ENCODE data around the gene SUPT20H.
"Not testable (repeated sequence)": the region's sequence is repeated elsewhere in the genome, so short reads cannot be mapped to it uniquely, and the experiment has no call there.

The SUPT20H gene

DNA sequence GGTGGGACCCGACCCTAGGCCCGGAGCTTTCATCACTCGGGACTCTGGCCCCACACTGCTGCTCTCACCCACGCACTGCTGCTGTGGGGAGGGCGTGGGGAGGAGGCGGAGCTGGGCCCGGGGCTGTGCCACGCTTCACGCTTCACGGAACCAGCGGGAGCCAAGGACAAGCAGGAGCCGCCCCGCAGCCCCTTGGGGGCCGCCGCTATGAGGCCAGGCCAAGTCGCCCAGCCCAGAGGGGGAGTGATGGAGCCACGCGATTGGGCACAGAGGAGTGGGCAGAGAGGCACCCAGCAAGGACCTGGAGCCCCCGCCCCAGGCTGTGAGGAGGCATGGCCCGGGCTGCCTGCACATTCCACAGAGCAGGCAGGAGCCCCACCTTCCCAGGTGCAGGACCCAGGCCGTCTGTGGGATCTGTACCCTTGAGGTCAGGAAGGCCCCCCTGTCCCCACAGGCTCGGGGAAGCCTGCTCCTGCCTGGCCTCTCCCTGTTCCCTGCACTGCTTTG is 10.2 kb upstream of the SUPT20H start:
- no peak for TF ChIP-seq HDGF (IDR thresholded peaks at IDR 0.05; ENCODE audit: borderline replicate concordance)
- TF ChIP-seq SUZ12 (IDR thresholded peaks at IDR 0.05) = no peak
- TF ChIP-seq NFRKB (IDR thresholded peaks at IDR 0.05) = no peak
- TF ChIP-seq, protein P1, sequence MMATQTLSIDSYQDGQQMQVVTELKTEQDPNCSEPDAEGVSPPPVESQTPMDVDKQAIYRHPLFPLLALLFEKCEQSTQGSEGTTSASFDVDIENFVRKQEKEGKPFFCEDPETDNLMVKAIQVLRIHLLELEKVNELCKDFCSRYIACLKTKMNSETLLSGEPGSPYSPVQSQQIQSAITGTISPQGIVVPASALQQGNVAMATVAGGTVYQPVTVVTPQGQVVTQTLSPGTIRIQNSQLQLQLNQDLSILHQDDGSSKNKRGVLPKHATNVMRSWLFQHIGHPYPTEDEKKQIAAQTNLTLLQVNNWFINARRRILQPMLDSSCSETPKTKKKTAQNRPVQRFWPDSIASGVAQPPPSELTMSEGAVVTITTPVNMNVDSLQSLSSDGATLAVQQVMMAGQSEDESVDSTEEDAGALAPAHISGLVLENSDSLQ (IDR thresholded peaks at IDR 0.05) = no peak
- TF ChIP-seq TARDBP (IDR thresholded peaks at IDR 0.05) = no peak
- no peak for TF ChIP-seq ELF4 (IDR thresholded peaks at IDR 0.05)
- no peak for TF ChIP-seq BHLHE40 (IDR thresholded peaks at IDR 0.05; ENCODE audit: borderline replicate concordance)
- TF ChIP-seq SP1 (IDR thresholded peaks at IDR 0.05) = no peak
- no peak for TF ChIP-seq L3MBTL2 (conservative IDR thresholded peaks at IDR 0.05)
- no peak for TF ChIP-seq CTBP1 (IDR thresholded peaks at IDR 0.05; ENCODE audit: borderline replicate concordance)
- TF ChIP-seq LEF1 (IDR thresholded peaks at IDR 0.05; ENCODE audit: borderline replicate concordance) = no peak
- no peak for TF ChIP-seq FOXM1 (IDR thresholded peaks at IDR 0.05; ENCODE audit: borderline replicate concordance)
- no peak for TF ChIP-seq FOXA1 (IDR thresholded peaks at IDR 0.05)
- no peak for TF ChIP-seq ARNT (IDR thresholded peaks at IDR 0.05)
- no peak for TF ChIP-seq FOXK2 (IDR thresholded peaks at IDR 0.05)
- no peak for TF ChIP-seq ZNF384 (IDR thresholded peaks at IDR 0.05)
- DNase-seq (ENCODE audit: extremely low spot score) = no peak
- ChIA-PET POLR2A (interaction anchor here (1.8 kb wide), 1 partner anchor 69 kb away, joined by 7 read pairs; the partner anchor contains the start of gene EXOSC8), CTCF (interaction anchor here (0.5 kb wide), 1 partner anchor 70 kb away, joined by 3 read pairs; no protein-coding TSS in a partner anchor)

DNA sequence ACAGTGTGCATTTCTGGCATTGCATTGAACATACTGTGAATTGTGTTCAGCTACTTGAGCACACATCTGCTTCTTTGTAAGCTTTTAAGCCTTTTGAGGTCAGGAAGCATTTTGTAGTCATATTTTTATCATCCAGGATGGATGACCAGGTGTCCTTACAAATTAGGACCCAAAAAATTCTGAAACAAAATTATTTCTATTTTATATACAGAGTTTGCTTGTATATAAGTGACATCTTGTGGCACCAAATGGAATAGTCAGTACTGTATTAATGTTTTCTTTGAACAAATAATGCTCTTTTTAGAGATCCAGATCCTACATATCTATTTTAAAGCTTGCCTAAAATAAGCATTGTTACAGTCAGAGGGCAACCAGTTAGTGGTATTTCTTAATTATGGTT is 9.5 kb upstream of the SUPT20H start:
- ChIA-PET CTCF (interaction anchor here (0.5 kb wide), 1 partner anchor 69 kb away, joined by 3 read pairs; no protein-coding TSS in a partner anchor), POLR2A (no interaction called here)

DNA sequence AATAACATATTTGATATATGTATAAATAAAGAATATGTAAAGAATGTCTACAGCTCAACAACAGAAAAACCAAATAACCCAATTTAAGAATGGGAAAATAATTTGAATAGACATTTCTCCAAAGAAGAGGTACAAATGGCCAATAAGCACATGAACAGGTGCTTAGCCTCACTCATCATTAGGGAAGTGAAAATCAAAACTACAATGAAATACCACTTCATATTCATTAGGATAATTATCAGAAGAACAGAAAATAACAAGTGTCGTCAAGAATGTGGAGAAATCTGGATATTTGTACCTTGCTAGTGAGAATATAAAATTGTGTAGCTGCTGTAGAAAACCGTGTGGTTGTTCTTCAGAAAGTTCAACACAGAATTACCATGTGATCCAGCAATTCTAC is 8.4 kb upstream of the SUPT20H start:
- TF ChIP-seq FOXM1 (IDR thresholded peaks at IDR 0.05; ENCODE audit: borderline replicate concordance) = no peak
- no peak for TF ChIP-seq TARDBP (IDR thresholded peaks at IDR 0.05)
- TF ChIP-seq BHLHE40 (IDR thresholded peaks at IDR 0.05; ENCODE audit: borderline replicate concordance) = no peak
- TF ChIP-seq CTBP1 (IDR thresholded peaks at IDR 0.05; ENCODE audit: borderline replicate concordance) = no peak
- TF ChIP-seq FOXK2 (IDR thresholded peaks at IDR 0.05) = no peak
- TF ChIP-seq, protein P1 (IDR thresholded peaks at IDR 0.05) = no peak
- no peak for TF ChIP-seq LEF1 (IDR thresholded peaks at IDR 0.05; ENCODE audit: borderline replicate concordance)
- TF ChIP-seq ARNT (IDR thresholded peaks at IDR 0.05) = no peak
- no peak for TF ChIP-seq NFRKB (IDR thresholded peaks at IDR 0.05)
- TF ChIP-seq SUZ12 (IDR thresholded peaks at IDR 0.05) = no peak
- TF ChIP-seq FOXA1 (IDR thresholded peaks at IDR 0.05) = no peak
- TF ChIP-seq L3MBTL2 (conservative IDR thresholded peaks at IDR 0.05) = no peak
- TF ChIP-seq HDGF (IDR thresholded peaks at IDR 0.05; ENCODE audit: borderline replicate concordance) = no peak
- no peak for TF ChIP-seq ELF4 (IDR thresholded peaks at IDR 0.05)
- no peak for TF ChIP-seq SP1 (IDR thresholded peaks at IDR 0.05)
- no peak for TF ChIP-seq ZNF384 (IDR thresholded peaks at IDR 0.05)
- DNase-seq (ENCODE audit: extremely low spot score) = no peak
- ChIA-PET POLR2A (no interaction called here), CTCF (no interaction called here)

More for the DNA sequence above, 9.5 kb upstream of the SUPT20H start:
- no peak for DNase-seq (ENCODE audit: extremely low spot score)
- TF ChIP-seq ARNT (IDR thresholded peaks at IDR 0.05) = no peak
- TF ChIP-seq FOXK2 (IDR thresholded peaks at IDR 0.05) = no peak
- no peak for TF ChIP-seq CTBP1 (IDR thresholded peaks at IDR 0.05; ENCODE audit: borderline replicate concordance)
- TF ChIP-seq ELF4 (IDR thresholded peaks at IDR 0.05) = no peak
- TF ChIP-seq, protein P1 (IDR thresholded peaks at IDR 0.05) = no peak

DNA sequence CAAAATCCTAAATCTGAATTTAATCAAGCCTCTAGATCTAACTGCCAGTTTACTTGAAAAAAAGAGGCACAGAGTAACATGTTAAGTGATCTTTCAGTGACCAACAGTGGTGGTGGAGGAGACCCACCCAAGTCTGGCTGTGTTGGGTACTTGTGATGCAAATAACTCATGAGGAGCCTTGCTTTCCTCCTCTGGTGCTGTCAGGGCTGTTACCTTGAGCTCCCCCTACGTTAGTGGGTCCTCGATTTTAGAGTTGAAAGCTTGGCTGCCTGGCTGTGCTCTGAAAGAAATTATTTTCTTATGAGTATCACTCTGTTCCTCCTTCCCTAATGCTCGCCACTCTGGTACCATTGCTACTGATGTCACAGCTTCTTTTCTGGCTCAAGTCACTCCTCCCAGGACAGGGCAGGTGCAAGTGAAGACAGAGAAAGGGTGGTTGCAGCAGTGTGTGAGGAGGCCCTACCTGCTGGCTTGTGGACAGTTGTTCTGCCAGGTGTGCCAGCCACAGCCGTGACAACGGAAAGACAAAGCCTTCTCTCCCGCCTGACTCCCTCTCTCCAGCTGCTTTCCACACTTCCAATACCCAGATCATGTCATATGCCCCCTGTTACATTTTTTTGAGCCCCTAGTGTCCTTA is 6.5 kb upstream of the SUPT20H start:
- ChIA-PET CTCF (no interaction called here), POLR2A (no interaction called here)
- TF ChIP-seq ARNT (IDR thresholded peaks at IDR 0.05) (no peak), FOXA1 (IDR thresholded peaks at IDR 0.05) (no peak), FOXK2 (IDR thresholded peaks at IDR 0.05) (no peak), SP1 (IDR thresholded peaks at IDR 0.05) (no peak), L3MBTL2 (conservative IDR thresholded peaks at IDR 0.05) (no peak), ELF4 (IDR thresholded peaks at IDR 0.05) (no peak), CTBP1 (IDR thresholded peaks at IDR 0.05; ENCODE audit: borderline replicate concordance) (no peak), TARDBP (IDR thresholded peaks at IDR 0.05) (no peak), HDGF (IDR thresholded peaks at IDR 0.05; ENCODE audit: borderline replicate concordance) (no peak), FOXM1 (IDR thresholded peaks at IDR 0.05; ENCODE audit: borderline replicate concordance) (no peak), LEF1 (IDR thresholded peaks at IDR 0.05; ENCODE audit: borderline replicate concordance) (no peak), ZNF384 (IDR thresholded peaks at IDR 0.05) (no peak), SUZ12 (IDR thresholded peaks at IDR 0.05) (no peak), BHLHE40 (IDR thresholded peaks at IDR 0.05; ENCODE audit: borderline replicate concordance) (no peak), NFRKB (IDR thresholded peaks at IDR 0.05) (no peak)
- TF ChIP-seq, protein P1 (IDR thresholded peaks at IDR 0.05) = no peak
- no peak for DNase-seq (ENCODE audit: extremely low spot score)

DNA sequence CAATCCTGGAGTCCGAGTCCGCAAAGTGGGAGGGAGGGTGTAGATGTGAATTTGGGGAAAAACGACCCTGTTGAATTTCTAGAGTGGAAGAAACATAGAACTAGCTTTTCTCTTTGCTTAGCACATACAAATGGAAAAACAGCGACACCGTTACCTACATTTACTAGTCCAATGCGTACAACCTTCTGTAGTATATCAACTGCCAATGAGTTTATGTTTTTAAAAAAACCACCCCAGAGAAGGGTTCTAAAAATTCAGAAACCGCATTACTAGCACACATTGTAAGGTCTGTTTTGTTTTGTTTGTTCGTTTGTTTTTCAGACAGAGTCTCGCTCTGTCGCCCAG is 332 bp upstream of the SUPT20H start:
- POLR2A ChIA-PET = interaction anchor here (1.2 to 1.4 kb wide), 2 partner anchors 15 to 59 kb away, joined by 3 read pairs; partner anchors contain the start of gene EXOSC8
- CTCF ChIA-PET = interaction anchor here (0.7 kb wide), 1 partner anchor 495 kb away, joined by 3 read pairs; no protein-coding TSS in a partner anchor
- TF ChIP-seq BHLHE40 (IDR thresholded peaks at IDR 0.05; ENCODE audit: borderline replicate concordance) = no peak
- no peak for TF ChIP-seq TARDBP (IDR thresholded peaks at IDR 0.05)
- no peak for TF ChIP-seq ARNT (IDR thresholded peaks at IDR 0.05)
- no peak for TF ChIP-seq NFRKB (IDR thresholded peaks at IDR 0.05)
- TF ChIP-seq ELF4 (IDR thresholded peaks at IDR 0.05) = no peak
- TF ChIP-seq FOXK2 (IDR thresholded peaks at IDR 0.05) = no peak
- DNase-seq (ENCODE audit: extremely low spot score) = no peak

DNA sequence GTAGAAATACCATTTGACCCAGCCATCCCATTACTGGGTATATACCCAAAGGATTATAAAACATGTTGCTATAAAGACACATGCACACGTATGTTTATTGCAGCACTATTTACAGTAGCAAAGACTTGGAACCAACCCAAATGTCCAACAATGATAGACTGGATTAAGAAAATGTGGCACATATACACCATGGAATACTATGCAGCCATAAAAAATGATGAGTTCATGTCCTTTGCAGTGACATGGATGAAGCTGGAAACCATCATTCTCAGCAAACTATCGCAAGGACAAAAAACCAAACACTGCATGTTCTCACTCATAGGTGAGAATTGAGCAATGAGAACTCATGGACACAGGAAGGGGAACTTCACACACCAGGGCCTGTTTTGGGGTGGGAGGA is 3.3 kb downstream of the SUPT20H start:
- CTCF ChIA-PET; POLR2A ChIA-PET; DNase-seq (ENCODE audit: extremely low spot score): not testable (repeated sequence)

DNA sequence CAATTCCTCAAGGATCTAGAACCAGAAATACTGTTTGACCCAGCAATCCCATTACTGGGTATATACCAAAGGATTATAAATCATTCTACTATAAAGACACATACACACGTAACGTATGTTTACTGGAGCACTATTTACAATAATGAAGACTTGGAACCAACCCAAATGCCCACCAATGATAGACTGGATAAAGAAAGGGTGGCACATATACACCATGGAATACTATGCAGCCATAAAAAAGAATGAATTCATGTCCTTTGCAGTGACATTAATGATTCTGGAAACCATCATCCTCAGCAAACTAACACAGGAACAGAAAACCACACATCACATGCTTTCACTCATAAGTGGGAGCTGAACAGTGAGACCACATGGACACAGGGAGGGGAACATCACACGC is 6.4 kb downstream of the SUPT20H start:
- CTCF ChIA-PET, POLR2A ChIA-PET: not testable (repeated sequence)

More for the DNA sequence above, 6.4 kb downstream of the SUPT20H start:
- DNase-seq (ENCODE audit: extremely low spot score) = not testable (repeated sequence)
